Endothelial cell of umbilical vein (primary cell): ENCODE data around the gene C9. TPM values are rescaled to one million over a fixed set of nuclear protein-coding genes. Genes with fewer than 3 reads are reported as not detected.

Experiments
- BruUV-seq: library from RNA; stranded (reverse); fragments of 400-500 nt; replicated peaks from 2 replicates; lab custom pipeline; 2021; lab: Mats Ljungman, UMichigan
- CTCF ChIA-PET: fragments of 300-600, 350-600 bp; sonication (Branson Sonifier 250); formaldehyde crosslinking; loops from one replicate; lab custom pipeline; 2021; ENCODE audit warnings: antibody characterized with exemption, inconsistent platforms; lab: Charles Lee
- POLR2A ChIA-PET: fragments of 300-600, 350-600 bp; sonication (Branson Sonifier 250); formaldehyde crosslinking; loops from one replicate; lab custom pipeline; 2021; ENCODE audit warnings: antibody characterized with exemption, inconsistent platforms; lab: Charles Lee
- DNase-seq: peaks from one replicate; pipeline ENCODE4 v3.0.0-alpha.2; 2011; ENCODE audit warnings: low read depth, low spot score
- FAIRE-seq: peaks from 2 replicates; lab custom pipeline; 2011; peaks lifted over from hg19 to GRCh38; lab: Jason Lieb, UNC
- H2AFZ ChIP-seq: 2 replicates; pipeline ENCODE4 v1.6.0; 2012; ENCODE audit warnings: low read depth, low read length, control low read depth, inconsistent platforms
- H3K27ac ChIP-seq: 2 replicates; pipeline ENCODE4 v1.5.1; 2011; ENCODE audit warnings: low read depth, mild to moderate bottlenecking, control low read depth, low read length, moderate library complexity; ENCODE audit not compliant: insufficient read depth
- H3K27me3 ChIP-seq, 2 experiments: 2 replicates each; pipeline versions ENCODE4 v1.6.0 to v1.6.1; 2011; ENCODE audit warnings: low read length in 2 of 2, mixed read lengths in 1 of 2; ENCODE audit not compliant: control insufficient read depth in 2 of 2, insufficient read depth in 2 of 2
- H3K36me3 ChIP-seq, 2 experiments: 2 replicates in 1 of 2; 3 replicates in 1 of 2; pipeline ENCODE4 v1.5.1; 2011; ENCODE audit warnings: low read length in 2 of 2, mild to moderate bottlenecking in 1 of 2, moderate library complexity in 1 of 2; ENCODE audit not compliant: control insufficient read depth in 2 of 2, insufficient read depth in 2 of 2; ENCODE audit errors: extremely low read depth in 1 of 2
- H3K4me1 ChIP-seq: 3 replicates; pipeline ENCODE4 v1.5.1; 2011; ENCODE audit warnings: mild to moderate bottlenecking, low read length; ENCODE audit not compliant: control insufficient read depth, insufficient read depth; ENCODE audit errors: extremely low read depth
- H3K4me2 ChIP-seq: 2 replicates; pipeline ENCODE4 v1.6.1; 2011; ENCODE audit warnings: low read length, control low read depth, mixed read lengths; ENCODE audit not compliant: insufficient read depth
- H3K4me3 ChIP-seq, 3 experiments: fragments of 200-600 bp in 1 of 3; sonication (generic), shearing (Covaris generic) in 1 of 3; replicated peaks in 1 of 3; 2 replicates each; pipeline ENCODE4 v1.5.1; 2011 to 2016; ENCODE audit warnings: control low read depth in 3 of 3, low read length in 3 of 3, mild to moderate bottlenecking in 2 of 3, inconsistent platforms in 1 of 3, low read depth in 1 of 3, moderate library complexity in 1 of 3; ENCODE audit not compliant: insufficient read depth in 1 of 3
- H3K79me2 ChIP-seq: 2 replicates; pipeline ENCODE4 v1.6.0; 2012; ENCODE audit warnings: low read length, inconsistent platforms; ENCODE audit not compliant: control insufficient read depth, insufficient read depth
- H3K9ac ChIP-seq: replicated peaks from 2 replicates; pipeline ENCODE3; 2011; ENCODE audit warnings: low read length, control low read depth; ENCODE audit not compliant: insufficient read depth; ENCODE audit errors: extremely low read depth
- H3K9me1 ChIP-seq: replicated peaks from 3 replicates; pipeline ENCODE4 v1.6.0; 2011; ENCODE audit warnings: mild to moderate bottlenecking, low read length; ENCODE audit not compliant: control insufficient read depth, insufficient read depth; ENCODE audit errors: extremely low read depth
- H3K9me3 ChIP-seq: replicated peaks from 2 replicates; pipeline ENCODE4 v1.5.1; 2012; ENCODE audit warnings: low read length, inconsistent platforms; ENCODE audit not compliant: control insufficient read depth, insufficient read depth
- H4K20me1 ChIP-seq: replicated peaks from 2 replicates; pipeline ENCODE3; 2011; ENCODE audit warnings: mild to moderate bottlenecking, low read length; ENCODE audit not compliant: control insufficient read depth, insufficient read depth; ENCODE audit errors: extremely low read depth
- EZH2 ChIP-seq: IDR thresholded peaks from 2 replicates; pipeline ENCODE4 v1.6.1; 2012; ENCODE audit warnings: borderline replicate concordance, low read depth, mild to moderate bottlenecking, moderate library complexity, low read length, inconsistent platforms; ENCODE audit not compliant: severe bottlenecking
- FOS ChIP-seq: IDR thresholded peaks from 2 replicates; pipeline ENCODE4 v1.6.1; 2011; ENCODE audit warnings: mild to moderate bottlenecking, low read length, moderate library complexity, borderline replicate concordance; ENCODE audit not compliant: insufficient read depth
- GATA2 ChIP-seq: IDR thresholded peaks from 2 replicates; pipeline ENCODE4 v1.7.0; 2011; ENCODE audit warnings: low read depth, mild to moderate bottlenecking, moderate library complexity, mixed read lengths, low read length; ENCODE audit not compliant: insufficient read length, insufficient read depth
- JUN ChIP-seq: IDR thresholded peaks from 2 replicates; pipeline ENCODE4 v1.6.1; 2011; ENCODE audit warnings: borderline replicate concordance, low read depth; ENCODE audit not compliant: insufficient read length, insufficient read depth
- MAX ChIP-seq: IDR thresholded peaks from 2 replicates; pipeline ENCODE4 v1.6.1; 2011; ENCODE audit not compliant: insufficient read depth, insufficient read length
- MYC ChIP-seq: IDR thresholded peaks from one replicate; pipeline ENCODE4 v1.6.1; 2011; ENCODE audit warnings: mild to moderate bottlenecking, low read depth, low read length
- POLR2A ChIP-seq: IDR thresholded peaks from 2 replicates; pipeline ENCODE4 v1.6.1; 2012; ENCODE audit warnings: low read depth, mild to moderate bottlenecking, control low read depth, low read length
- POLR2AphosphoS5 ChIP-seq: IDR thresholded peaks from 2 replicates; pipeline ENCODE4 v1.6.1; 2012; ENCODE audit warnings: low read depth, mild to moderate bottlenecking, control low read depth, low read length, moderate library complexity; ENCODE audit not compliant: insufficient read depth
- dilution Hi-C: fragments of 300-500 bp; cut with MboI; formaldehyde crosslinking; loops from one replicate; pipeline ENCODE4 v1.15.0; 2019; ENCODE audit warnings: low sequenced_read_pairs; ENCODE audit not compliant: extremely low pct_ligation_motif_present
- intact Hi-C: fragments of 100-400 bp; cut with micrococcal nuclease; formaldehyde crosslinking; loops from one replicate; pipeline ENCODE4 v1.10.0; 2022
- polyA plus RNA-seq, 4 experiments: library from polyadenylated mRNA; depleted of rRNA in 3 of 4; stranded (reverse) in 3 of 4; unstranded in 1 of 4; fragments of >200 nt; gene quantifications; 2 replicates each; pipeline versions ENCODE4 v1.2.1 to v1.2.3, GENCODE V29; 2011 to 2012; ENCODE audit warnings: missing spikeins in 1 of 4
- total RNA-seq: library from RNA; stranded (reverse); gene quantifications from 2 replicates; pipeline ENCODE4 v1.2.3, GENCODE V29; 2021
- TF ChIP-seq, protein P1 (sequence below), 2 donors: IDR thresholded peaks; 1 replicate in 1 of 2; 2 replicates in 1 of 2; pipeline ENCODE4 v1.5.1; 2011; ENCODE audit warnings: low read length in 2 of 2, mild to moderate bottlenecking in 2 of 2, moderate library complexity in 2 of 2, control low read depth in 1 of 2, inconsistent platforms in 1 of 2, low read depth in 1 of 2; ENCODE audit not compliant: insufficient read depth in 1 of 2; ENCODE audit errors: extremely low read depth in 1 of 2

C9 gene
- total and polyA plus RNA-seq, 2 donors (not counting 3 experiments of a cell fraction or from before 2014, with no cell fraction given), result 0.33 TPM; not detected in 1

GRCh38 chr5:39411985-39412384 is 47.7 kb upstream of the C9 start:
- intact Hi-C loops (loop anchor here (1.0 kb wide), 1 partner anchor 8 kb away; no protein-coding TSS in a partner anchor), dilution Hi-C loops (loop anchor here (25.0 kb wide), 1 partner anchor 125 kb away; no protein-coding TSS in a partner anchor)
- Histone ChIP-seq H2AFZ (no peak overlapping the region), H3K9me1 (no peaks in the 10 kb centered on the region), H3K4me2 (peak overlapping the region; percentile 72), H3K9ac (no peak overlapping the region), H4K20me1 (peaks cover 34% of the 10 kb centered on the region), H3K79me2 (peaks cover 98% of the 10 kb centered on the region), H3K36me3 (peaks cover 9 to 11% of the 10 kb centered on the region in 2 experiments), H3K27me3 (no peaks in the 10 kb centered on the region), H3K4me3 (no peak overlapping the region), H3K27ac (peak overlapping the region; percentile 3), H3K4me1 (peaks cover 46% of the 10 kb centered on the region), H3K9me3 (no peaks in the 10 kb centered on the region)
- ChIA-PET CTCF (interaction anchor here (1.3 to 3.0 kb wide), 4 partner anchors 10 to 136 kb away, joined by 5 to 24 read pairs (median 14); partner anchors contain the start of gene DAB2), POLR2A (interaction anchor here (5.8 kb wide), 1 partner anchor 12 kb away, joined by 40 read pairs; the partner anchor contains the start of gene DAB2)
- TF ChIP-seq, protein P1, sequence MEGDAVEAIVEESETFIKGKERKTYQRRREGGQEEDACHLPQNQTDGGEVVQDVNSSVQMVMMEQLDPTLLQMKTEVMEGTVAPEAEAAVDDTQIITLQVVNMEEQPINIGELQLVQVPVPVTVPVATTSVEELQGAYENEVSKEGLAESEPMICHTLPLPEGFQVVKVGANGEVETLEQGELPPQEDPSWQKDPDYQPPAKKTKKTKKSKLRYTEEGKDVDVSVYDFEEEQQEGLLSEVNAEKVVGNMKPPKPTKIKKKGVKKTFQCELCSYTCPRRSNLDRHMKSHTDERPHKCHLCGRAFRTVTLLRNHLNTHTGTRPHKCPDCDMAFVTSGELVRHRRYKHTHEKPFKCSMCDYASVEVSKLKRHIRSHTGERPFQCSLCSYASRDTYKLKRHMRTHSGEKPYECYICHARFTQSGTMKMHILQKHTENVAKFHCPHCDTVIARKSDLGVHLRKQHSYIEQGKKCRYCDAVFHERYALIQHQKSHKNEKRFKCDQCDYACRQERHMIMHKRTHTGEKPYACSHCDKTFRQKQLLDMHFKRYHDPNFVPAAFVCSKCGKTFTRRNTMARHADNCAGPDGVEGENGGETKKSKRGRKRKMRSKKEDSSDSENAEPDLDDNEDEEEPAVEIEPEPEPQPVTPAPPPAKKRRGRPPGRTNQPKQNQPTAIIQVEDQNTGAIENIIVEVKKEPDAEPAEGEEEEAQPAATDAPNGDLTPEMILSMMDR (IDR thresholded peaks at IDR 0.05; ENCODE audit: extremely low read depth in 1 of 2, insufficient read depth in 1 of 2, low read depth in 1 of 2, low read length in 2 of 2), result no peak
- TF ChIP-seq MAX, result no peak
- no peak for TF ChIP-seq POLR2A
- no peak for TF ChIP-seq MYC
- TF ChIP-seq JUN, result no peak
- no peak for TF ChIP-seq EZH2
- TF ChIP-seq FOS, result no peak
- no peak for TF ChIP-seq GATA2
- TF ChIP-seq POLR2AphosphoS5, result no peak
- no peak for DNase-seq
- no TSS peak for BruUV-seq
- no peak for FAIRE-seq
